SK-N-SH (cell line): ENCODE results near the gene CELA3A.
"Not testable (repeated sequence)": the region's sequence is repeated elsewhere in the genome, so short reads cannot be mapped to it uniquely, and the experiment has no call there.

Source experiments
- GABPA ChIP-seq: IDR thresholded peaks from 2 replicates; pipeline ENCODE4 v1.4.0; 2012; ENCODE audit warnings: low read depth, mild to moderate bottlenecking
- RAD21 ChIP-seq: IDR thresholded peaks from 2 replicates; pipeline ENCODE4 v1.6.1; 2012; ENCODE audit warnings: mild to moderate bottlenecking, low read length
- TF ChIP-seq, protein P1 (sequence below): IDR thresholded peaks from 2 replicates; pipeline ENCODE4 v1.4.0; 2012; ENCODE audit warnings: low read depth

- TF ChIP-seq, protein P1, sequence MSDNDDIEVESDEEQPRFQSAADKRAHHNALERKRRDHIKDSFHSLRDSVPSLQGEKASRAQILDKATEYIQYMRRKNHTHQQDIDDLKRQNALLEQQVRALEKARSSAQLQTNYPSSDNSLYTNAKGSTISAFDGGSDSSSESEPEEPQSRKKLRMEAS, result not testable (repeated sequence)
- not testable (repeated sequence) for TF ChIP-seq RAD21, GABPA
Observed at GRCh38 chr1:21982122-21982521, 19.3 kb upstream of the CELA3A start.
